Stimulated activated CD8-positive, alpha-beta memory T cell treated with anti-CD3 and anti-CD28 coated beads, Interleukin-12 subunit alpha, Interleukin-12 subunit beta, amount 100 ng/mL, for 24 hours (primary cell): Measurements from ENCODE around the gene KXD1.
"Not testable (repeated sequence)": the region's sequence is repeated elsewhere in the genome, so short reads cannot be mapped to it uniquely, and the experiment has no call there.

Experiments used
- DNase-seq: peaks from one replicate; pipeline ENCODE4 v3.0.0-alpha.2; 2020; ENCODE audit errors: extremely low read depth

The KXD1 gene

GRCh38 chr19:18536475-18536874 lies 21.2 kb upstream of the KXD1 start:
- no peak for DNase-seq

- DNase-seq, result no peak
Observed at GRCh38 chr19:18537431-18537830, 20.2 kb upstream of the KXD1 start.

- DNase-seq, result no peak
Observed at GRCh38 chr19:18538115-18538514, 19.6 kb upstream of the KXD1 start.

- no peak for DNase-seq
Observed at GRCh38 chr19:18539372-18539771, 18.3 kb upstream of the KXD1 start.

GRCh38 chr19:18540200-18540599 lies 17.5 kb upstream of the KXD1 start:
- not testable (repeated sequence) for DNase-seq

- DNase-seq, result no peak
Observed at GRCh38 chr19:18541258-18541991, 16.2 kb upstream of the KXD1 start.

- DNase-seq, result no peak
Observed at GRCh38 chr19:18541992-18542940, 15.4 kb upstream of the KXD1 start.

GRCh38 chr19:18542941-18543813 lies 14.5 kb upstream of the KXD1 start, which contains the start of gene FKBP8:
Gene FKBP8 (minus strand): TSS chr19:18543573. CDS start chr19:18541970, 1,603 bp downstream.
- DNase-seq, result peak; percentile 83

GRCh38 chr19:18543814-18544475 lies 13.7 kb upstream of the KXD1 start:
- peak; percentile 45 for DNase-seq

GRCh38 chr19:18551631-18552030 lies 6.0 kb upstream of the KXD1 start:
- no peak for DNase-seq

- no peak for DNase-seq
Observed at GRCh38 chr19:18558202-18558555, 509 bp downstream of the KXD1 start.

- no peak for DNase-seq
Observed at GRCh38 chr19:18558604-18559003, 934 bp downstream of the KXD1 start.

- no peak for DNase-seq
Observed at GRCh38 chr19:18559685-18560084, 2.0 kb downstream of the KXD1 start.

GRCh38 chr19:18562086-18562485 lies 4.4 kb downstream of the KXD1 start:
- no peak for DNase-seq

- no peak for DNase-seq
Observed at GRCh38 chr19:18566953-18567352, 9.3 kb downstream of the KXD1 start.

- DNase-seq, result no peak
Observed at GRCh38 chr19:18568367-18568766, 10.7 kb downstream of the KXD1 start.

GRCh38 chr19:18571564-18572344 lies 14.1 kb downstream of the KXD1 start, which contains the start of gene UBA52:
Gene UBA52 (plus strand): TSS chr19:18571857. CDS start chr19:18573301, 1,444 bp downstream.
- DNase-seq, result peak; percentile 97

GRCh38 chr19:18574691-18575291 lies 17.1 kb downstream of the KXD1 start:
- DNase-seq, result no peak

- no peak for DNase-seq
Observed at GRCh38 chr19:18576383-18576782, 18.7 kb downstream of the KXD1 start.

- DNase-seq, result no peak
Observed at GRCh38 chr19:18577365-18577914, 19.8 kb downstream of the KXD1 start.
